CD4-positive, alpha-beta memory T cell (primary cell): ENCODE measurements around the gene C3orf52. TPM values are rescaled to one million over a fixed set of nuclear protein-coding genes. Genes with fewer than 3 reads are reported as not detected.

Experiments
- CTCF ChIA-PET: fragments of 350-600 bp; sonication (Branson Sonifier 250); formaldehyde crosslinking; loops from one replicate; lab custom pipeline; 2021; ENCODE audit warnings: inconsistent platforms; ENCODE audit not compliant: partially characterized antibody; lab: Charles Lee
- POLR2A ChIA-PET: fragments of 350-600 bp; sonication (Branson Sonifier 250); formaldehyde crosslinking; loops from one replicate; lab custom pipeline; 2021; ENCODE audit not compliant: partially characterized antibody; lab: Charles Lee
- DNase-seq, 5 donors: peaks; one replicate each; pipeline versions ENCODE4 v3.0.0 to v3.0.0-alpha.2; 2020 to 2022; ENCODE audit warnings: mixed read lengths in 1 of 5
- H3K27ac ChIP-seq: one replicate; pipeline ENCODE4 v1.7.0; 2013; ENCODE audit warnings: low read depth, low read length
- H3K27me3 ChIP-seq: 2 replicates; pipeline ENCODE4 v1.7.0; 2013; ENCODE audit warnings: mild to moderate bottlenecking, low read length, moderate library complexity; ENCODE audit not compliant: insufficient read depth
- H3K36me3 ChIP-seq: 2 replicates; pipeline ENCODE4 v1.7.0; 2013; ENCODE audit warnings: mild to moderate bottlenecking, low read length, moderate library complexity; ENCODE audit not compliant: insufficient read depth
- H3K4me1 ChIP-seq: 2 replicates; pipeline ENCODE4 v1.7.0; 2013; ENCODE audit warnings: mild to moderate bottlenecking, low read length, moderate library complexity; ENCODE audit not compliant: insufficient read depth
- H3K4me3 ChIP-seq, 2 donors: one replicate each; pipeline ENCODE4 v1.7.0; 2013; ENCODE audit warnings: low read length in 2 of 2, mild to moderate bottlenecking in 1 of 2
- H3K9me3 ChIP-seq, 2 donors: one replicate each; pipeline ENCODE4 v1.7.0; 2013; ENCODE audit warnings: low read length in 2 of 2, control low read depth in 1 of 2; ENCODE audit not compliant: control insufficient read depth in 1 of 2
- H3K27ac Mint-ChIP-seq, 7 donors: one replicate each; pipeline ENCODE4 v1.8.0; 2020 to 2021; ENCODE audit warnings: mixed read lengths in 7 of 7, mild to moderate bottlenecking in 6 of 7, inconsistent platforms in 3 of 7, moderate library complexity in 3 of 7
- H3K27me3 Mint-ChIP-seq, 2 donors: one replicate each; pipeline ENCODE4 v1.8.0; 2020 to 2021; ENCODE audit warnings: mixed read lengths in 2 of 2
- H3K36me3 Mint-ChIP-seq, 2 donors: one replicate each; pipeline ENCODE4 v1.8.0; 2020 to 2021; ENCODE audit warnings: mixed read lengths in 2 of 2, inconsistent platforms in 1 of 2, mild to moderate bottlenecking in 1 of 2
- H3K4me1 Mint-ChIP-seq, 4 donors: one replicate each; pipeline ENCODE4 v1.8.0; 2020 to 2021; ENCODE audit warnings: mixed read lengths in 4 of 4, mild to moderate bottlenecking in 1 of 4
- H3K4me3 Mint-ChIP-seq, 8 donors: one replicate each; pipeline ENCODE4 v1.8.0; 2020 to 2021; ENCODE audit warnings: mixed read lengths in 8 of 8, mild to moderate bottlenecking in 7 of 8, moderate library complexity in 6 of 8, inconsistent platforms in 3 of 8
- H3K9me3 Mint-ChIP-seq, 8 donors: one replicate each; pipeline ENCODE4 v1.8.0; 2020 to 2021; ENCODE audit warnings: mixed read lengths in 8 of 8, mild to moderate bottlenecking in 5 of 8, inconsistent platforms in 3 of 8, moderate library complexity in 1 of 8
- intact Hi-C: fragments of 100-400 bp; cut with micrococcal nuclease; formaldehyde crosslinking; loops from one replicate; pipeline ENCODE4 v1.15.1; 2023
- polyA plus RNA-seq, 2 donors: library from polyadenylated mRNA; unstranded; fragments of 300-500 nt; fragmentation: Illumina TruSeq; gene quantifications; one replicate each; pipeline ENCODE4 v1.2.3, GENCODE V29; 2021
- total RNA-seq, 2 experiments: library from RNA; stranded (reverse); gene quantifications; one replicate each; pipeline ENCODE4 v1.2.3, GENCODE V29; 2021

C3orf52 gene
- total and polyA plus RNA-seq, 4 experiments from 2014 or later: 0.47 to 2.3 (median 2.0) TPM

- ChIA-PET POLR2A (interaction anchor here (1.6 to 3.5 kb wide), 4 partner anchors 10 to 428 kb away, joined by 4 to 18 read pairs (median 8); partner anchors contain the start of genes ATG3 and SLC35A5), CTCF (interaction anchor here (1.1 to 6.8 kb wide), 5 partner anchors 9 to 181 kb away, joined by 3 to 43 read pairs (median 13); partner anchors contain the start of gene SLC9C1)
- H3K4me1 Mint-ChIP-seq: peaks cover 67 to 91% (median 77%) of the 10 kb centered on the region in 4 donors
- H3K4me3 Mint-ChIP-seq: peak overlapping the region; percentile 93 to 99 (median 98)
- peaks cover 7 to 14% of the 10 kb centered on the region in 2 donors for H3K36me3 Mint-ChIP-seq
- Histone ChIP-seq H3K9me3 (no peaks in the 10 kb centered on the region), H3K36me3 (no peaks in the 10 kb centered on the region), H3K27ac (peak overlapping the region; percentile 76), H3K4me1 (peaks cover 90% of the 10 kb centered on the region), H3K4me3 (peak overlapping the region in 1 of 2 donors; percentile 66), H3K27me3 (no peaks in the 10 kb centered on the region)
- intact Hi-C loops: loop anchor here (2.0 kb wide), 1 partner anchor 429 kb away; the partner anchor contains the start of gene SLC35A5
- H3K27me3 Mint-ChIP-seq: no peaks in the 10 kb centered on the region
- DNase-seq: no peak
- H3K27ac Mint-ChIP-seq: peak overlapping the region; percentile 97 to 99 (median 98)
- H3K9me3 Mint-ChIP-seq: no peaks in the 10 kb centered on the region
These were observed 47.6 kb downstream of the C3orf52 start for GRCh38 chr3:112133626-112134334.

DNA sequence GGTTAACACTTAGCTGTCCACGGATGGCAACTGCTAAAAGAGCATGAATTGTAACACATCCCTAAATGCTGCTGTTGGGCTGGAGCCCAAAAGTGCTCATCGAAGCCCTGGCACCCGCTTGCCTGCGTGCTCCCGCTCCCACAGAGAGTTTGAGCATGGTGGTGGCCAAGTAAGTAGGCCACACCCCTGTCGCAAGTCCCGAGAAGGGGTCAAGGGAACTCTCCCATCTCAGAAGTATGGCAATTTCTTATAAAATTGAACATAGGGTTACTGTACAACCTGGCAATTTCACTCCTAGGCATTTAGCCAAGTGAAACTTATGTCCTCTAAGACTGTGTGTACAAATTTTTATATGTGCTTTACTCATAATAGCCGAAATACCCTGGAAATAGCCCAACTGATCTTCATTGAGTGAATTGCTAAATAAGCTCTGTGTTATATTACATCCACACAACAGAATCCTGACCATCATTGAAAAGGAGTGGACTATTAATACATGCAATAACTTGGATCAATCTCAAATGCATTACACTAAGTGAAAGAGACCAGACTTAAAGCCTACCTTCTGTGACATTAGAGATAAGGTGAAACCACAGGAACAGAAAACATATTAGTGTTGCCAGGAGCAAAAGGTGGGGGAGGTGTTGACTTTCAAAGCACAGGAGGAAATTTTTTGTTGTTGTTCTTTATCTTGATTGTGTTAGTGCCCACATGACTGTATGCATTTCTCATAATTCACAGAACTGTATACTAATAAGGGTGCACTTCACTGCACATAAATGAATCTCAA is 48.3 kb downstream of the C3orf52 start:
- Mint-ChIP-seq H3K27me3 (no peaks in the 10 kb centered on the region), H3K4me1 (peaks cover 60 to 84% (median 70%) of the 10 kb centered on the region in 4 donors), H3K9me3 (no peaks in the 10 kb centered on the region), H3K36me3 (peaks cover 7 to 10% of the 10 kb centered on the region in 2 donors), H3K4me3 (peak overlapping the region; percentile 14 to 98 (median 56)), H3K27ac (peak overlapping the region; percentile 97 to 99 (median 98))
- Histone ChIP-seq H3K4me1 (peaks cover 82% of the 10 kb centered on the region), H3K27me3 (no peaks in the 10 kb centered on the region), H3K36me3 (no peaks in the 10 kb centered on the region), H3K4me3 (peak overlapping the region in 1 of 2 donors; percentile 6), H3K27ac (peak overlapping the region; percentile 76), H3K9me3 (no peaks in the 10 kb centered on the region)
- intact Hi-C loops: no loop called here
- POLR2A ChIA-PET: interaction anchor here (3.5 kb wide), 1 partner anchor 10 kb away, joined by 18 read pairs; no protein-coding TSS in a partner anchor
- CTCF ChIA-PET: interaction anchor here (1.1 to 6.8 kb wide), 3 partner anchors 10 to 159 kb away, joined by 3 to 43 read pairs (median 43); partner anchors contain the start of gene SLC9C1
- peak; percentile 58 to 79 (median 74) for DNase-seq

GRCh38 chr3:112136046-112136445 is 49.9 kb downstream of the C3orf52 start:
- ChIA-PET POLR2A (interaction anchor here (0.5 kb wide), 1 partner anchor 600 kb away, joined by 4 read pairs; no protein-coding TSS in a partner anchor), CTCF (interaction anchor here (0.9 to 6.8 kb wide), 12 partner anchors 12 to 398 kb away, joined by 3 to 43 read pairs (median 12); partner anchors contain the start of genes BTLA and SLC9C1)
- no peaks in the 10 kb centered on the region for H3K27me3 ChIP-seq
- Mint-ChIP-seq H3K4me1 (peaks cover 48 to 68% (median 58%) of the 10 kb centered on the region in 4 donors), H3K27ac (peak overlapping the region in 6 of 7 donors; percentile 84 to 99 (median 98)), H3K9me3 (no peaks in the 10 kb centered on the region), H3K27me3 (no peaks in the 10 kb centered on the region), H3K4me3 (peak overlapping the region in 2 of 8 donors; percentile 8 to 53), H3K36me3 (peaks cover 0 to 5% of the 10 kb centered on the region in 2 donors)
- no peak for DNase-seq
- no peaks in the 10 kb centered on the region for H3K9me3 ChIP-seq
- H3K27ac ChIP-seq: peak overlapping the region; percentile 76
- H3K4me1 ChIP-seq: peaks cover 67% of the 10 kb centered on the region
- H3K4me3 ChIP-seq: no peak overlapping the region
- no peaks in the 10 kb centered on the region for H3K36me3 ChIP-seq
- intact Hi-C loops: loop anchor here (2.0 kb wide), 1 partner anchor 157 kb away; no protein-coding TSS in a partner anchor

DNA sequence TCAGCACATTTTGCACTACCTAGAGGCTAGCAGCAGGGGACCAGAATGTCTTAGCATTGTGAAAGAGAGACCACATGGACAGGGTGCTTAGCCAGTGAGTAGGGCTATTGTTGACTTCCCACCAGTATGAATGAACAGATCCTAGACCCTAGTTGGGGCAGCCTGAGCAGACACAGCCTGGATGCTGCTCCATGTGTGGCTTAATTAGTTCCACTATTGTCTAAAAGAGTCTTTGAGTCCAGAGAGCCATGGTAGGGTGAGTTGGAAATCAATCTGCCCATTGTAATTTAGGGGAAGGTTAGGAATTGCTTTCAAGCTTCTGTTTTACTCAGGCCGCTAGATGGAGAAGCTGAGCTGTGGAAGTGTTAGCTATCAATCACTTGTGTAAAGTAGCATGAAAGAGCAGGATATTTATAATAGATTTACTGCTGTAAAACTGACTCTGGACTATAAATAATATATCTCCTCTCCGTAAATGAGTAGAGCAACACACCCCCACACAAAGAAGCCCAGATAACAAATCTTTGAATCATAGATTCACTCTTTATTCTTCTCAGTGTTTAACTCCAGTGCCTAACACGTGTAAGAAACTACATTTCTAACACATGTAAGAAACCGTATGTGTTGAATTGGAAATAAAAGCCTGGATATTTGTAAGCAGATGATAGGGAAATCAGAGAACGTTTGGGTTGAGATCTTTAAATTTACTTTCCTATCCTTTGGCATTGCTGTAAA is 50.9 kb downstream of the C3orf52 start:
- CTCF ChIA-PET: interaction anchor here (0.5 to 6.8 kb wide), 26 partner anchors 8 to 397 kb away, joined by 3 to 43 read pairs (median 6); partner anchors contain the start of genes BTLA and SLC9C1
- peak in 4 of 5 donors; percentile 41 to 50 (median 45) for DNase-seq
- H3K27ac ChIP-seq: no peak overlapping the region
- H3K4me1 ChIP-seq: peaks cover 58% of the 10 kb centered on the region
- no peaks in the 10 kb centered on the region for H3K9me3 ChIP-seq
- intact Hi-C loops: loop anchor here (1.0 to 2.0 kb wide), 6 partner anchors 25 to 394 kb away; no protein-coding TSS in a partner anchor
- peak overlapping the region in 1 of 8 donors; percentile 40 for H3K4me3 Mint-ChIP-seq
- no peaks in the 10 kb centered on the region for H3K36me3 ChIP-seq
- peaks cover 0 to 5% of the 10 kb centered on the region in 2 donors for H3K36me3 Mint-ChIP-seq
- POLR2A ChIA-PET: interaction anchor here (2.3 kb wide), 1 partner anchor 9 kb away, joined by 10 read pairs; no protein-coding TSS in a partner anchor
- no peaks in the 10 kb centered on the region for H3K9me3 Mint-ChIP-seq
- H3K27ac Mint-ChIP-seq: peak overlapping the region; percentile 10 to 99 (median 68)
- H3K4me1 Mint-ChIP-seq: peaks cover 45 to 61% (median 53%) of the 10 kb centered on the region in 4 donors
- H3K27me3 Mint-ChIP-seq: no peaks in the 10 kb centered on the region
- H3K4me3 ChIP-seq: no peak overlapping the region
- no peaks in the 10 kb centered on the region for H3K27me3 ChIP-seq

GRCh38 chr3:112137781-112138180 is 51.6 kb downstream of the C3orf52 start:
- peaks cover 41 to 57% (median 49%) of the 10 kb centered on the region in 4 donors for H3K4me1 Mint-ChIP-seq
- no peak overlapping the region for H3K27ac Mint-ChIP-seq

More at GRCh38 chr3:112137781-112138180, 51.6 kb downstream of the C3orf52 start:
- Histone ChIP-seq H3K36me3 (no peaks in the 10 kb centered on the region), H3K27ac (no peak overlapping the region), H3K27me3 (no peaks in the 10 kb centered on the region), H3K4me1 (peaks cover 52% of the 10 kb centered on the region), H3K4me3 (no peak overlapping the region), H3K9me3 (no peaks in the 10 kb centered on the region)
- intact Hi-C loops: loop anchor here (1.0 to 2.0 kb wide), 6 partner anchors 25 to 394 kb away; no protein-coding TSS in a partner anchor
- Mint-ChIP-seq H3K9me3 (no peaks in the 10 kb centered on the region), H3K36me3 (peaks cover 0 to 5% of the 10 kb centered on the region in 2 donors), H3K27me3 (no peaks in the 10 kb centered on the region), H3K4me3 (no peak overlapping the region)
- ChIA-PET POLR2A (interaction anchor here (2.3 kb wide), 1 partner anchor 9 kb away, joined by 10 read pairs; no protein-coding TSS in a partner anchor), CTCF (interaction anchor here (0.5 to 6.8 kb wide), 24 partner anchors 9 to 396 kb away, joined by 3 to 43 read pairs (median 6); partner anchors contain the start of genes BTLA and SLC9C1)
- no peak for DNase-seq
